Activated T-cell treated with anti-CD3 and anti-CD28 coated beads for 1 hour (primary cell): ENCODE results near the gene ADD1.

ENCODE experiments used
- DNase-seq: peaks from one replicate; pipeline ENCODE4 v3.0.0-alpha.2; 2020; ENCODE audit warnings: low read depth

The ADD1 gene

DNA sequence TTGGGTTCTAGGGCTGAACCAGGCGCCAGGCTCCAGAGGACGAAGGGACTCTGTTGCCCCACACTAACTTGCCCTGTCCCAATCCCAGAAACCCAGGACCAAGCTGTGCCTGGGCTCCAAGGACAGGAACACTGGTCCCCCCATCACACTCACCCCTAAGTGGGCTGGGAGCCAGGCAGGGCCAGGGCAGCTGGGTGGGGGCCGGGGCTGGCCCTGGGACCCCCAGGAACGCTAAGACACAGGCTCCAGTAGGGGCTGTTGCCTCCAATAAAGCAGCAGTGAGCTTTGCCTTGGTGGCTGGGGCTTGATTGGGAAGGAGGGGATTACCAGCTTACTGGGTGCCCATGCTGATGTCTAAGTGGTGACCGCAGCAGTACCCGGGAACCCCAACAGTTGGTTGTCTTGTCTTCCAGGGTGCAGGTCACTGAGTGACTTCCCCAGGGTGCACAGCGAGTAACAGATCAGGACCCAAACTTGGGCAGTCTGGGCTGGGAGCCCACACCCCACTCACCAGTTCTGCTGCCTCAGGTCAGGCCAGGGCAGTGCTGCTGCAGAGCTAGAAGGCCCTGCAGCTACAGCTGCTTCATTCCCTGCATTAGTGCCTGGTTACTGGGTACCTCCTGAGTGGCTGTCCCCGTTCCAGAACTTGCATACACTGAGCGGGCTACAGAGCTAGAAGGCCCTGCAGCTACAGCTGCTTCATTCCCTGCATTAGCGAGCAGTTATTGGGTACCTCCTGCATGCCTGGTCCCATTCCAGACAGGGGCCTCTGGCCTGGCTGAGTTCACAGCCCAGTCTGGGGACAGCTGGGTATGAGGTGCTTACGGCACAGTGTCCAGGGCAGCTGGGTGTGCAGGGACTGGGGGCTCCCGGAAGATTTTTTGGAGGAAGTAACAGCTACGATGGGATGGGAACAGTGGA is 9.4 kb upstream of the ADD1 start:
- no peak for DNase-seq

DNA sequence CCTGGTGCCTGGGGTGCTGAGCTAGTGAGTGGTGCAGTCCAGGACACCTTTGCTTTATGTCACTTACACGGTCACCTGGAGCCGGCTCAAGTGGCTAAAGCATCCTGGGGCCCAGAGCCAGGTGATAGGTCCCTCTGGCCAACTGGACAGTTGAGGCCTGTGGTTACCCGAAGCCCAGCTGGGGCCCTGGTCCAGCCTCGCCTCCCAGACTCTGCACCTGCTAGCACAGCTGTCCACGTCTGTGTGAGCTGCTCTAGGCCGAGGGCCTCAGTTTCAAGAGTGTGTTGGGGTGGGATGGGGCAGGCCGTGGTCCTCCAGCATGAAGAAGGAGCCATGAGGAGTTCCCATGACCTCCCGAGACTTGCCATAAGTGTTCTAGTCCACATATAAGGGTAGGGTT is 7.7 kb upstream of the ADD1 start:
- no peak for DNase-seq

DNA sequence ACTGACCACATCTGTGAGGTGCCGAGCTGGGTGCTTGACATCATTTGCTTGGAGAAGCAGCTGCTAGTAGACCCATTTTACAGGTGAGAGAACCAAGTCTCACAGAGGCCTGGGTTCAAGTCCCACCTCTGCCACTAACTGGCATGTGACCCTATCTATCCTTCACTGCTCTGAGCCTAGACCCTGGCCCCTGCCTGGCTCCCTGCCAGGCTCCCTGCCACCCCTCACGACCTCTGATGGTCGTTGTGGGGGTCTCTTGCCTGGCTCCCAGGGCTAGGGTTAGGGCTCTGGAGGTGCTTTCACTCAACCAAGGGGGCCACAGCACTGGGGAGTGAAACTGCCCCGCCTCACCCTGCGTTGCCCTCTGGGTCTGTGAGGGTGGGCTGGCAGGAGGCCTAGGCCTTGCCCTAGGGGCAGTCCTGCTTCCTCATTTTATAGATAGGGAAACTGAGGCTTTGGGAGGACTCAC is 7.2 kb upstream of the ADD1 start:
- no peak for DNase-seq

DNA sequence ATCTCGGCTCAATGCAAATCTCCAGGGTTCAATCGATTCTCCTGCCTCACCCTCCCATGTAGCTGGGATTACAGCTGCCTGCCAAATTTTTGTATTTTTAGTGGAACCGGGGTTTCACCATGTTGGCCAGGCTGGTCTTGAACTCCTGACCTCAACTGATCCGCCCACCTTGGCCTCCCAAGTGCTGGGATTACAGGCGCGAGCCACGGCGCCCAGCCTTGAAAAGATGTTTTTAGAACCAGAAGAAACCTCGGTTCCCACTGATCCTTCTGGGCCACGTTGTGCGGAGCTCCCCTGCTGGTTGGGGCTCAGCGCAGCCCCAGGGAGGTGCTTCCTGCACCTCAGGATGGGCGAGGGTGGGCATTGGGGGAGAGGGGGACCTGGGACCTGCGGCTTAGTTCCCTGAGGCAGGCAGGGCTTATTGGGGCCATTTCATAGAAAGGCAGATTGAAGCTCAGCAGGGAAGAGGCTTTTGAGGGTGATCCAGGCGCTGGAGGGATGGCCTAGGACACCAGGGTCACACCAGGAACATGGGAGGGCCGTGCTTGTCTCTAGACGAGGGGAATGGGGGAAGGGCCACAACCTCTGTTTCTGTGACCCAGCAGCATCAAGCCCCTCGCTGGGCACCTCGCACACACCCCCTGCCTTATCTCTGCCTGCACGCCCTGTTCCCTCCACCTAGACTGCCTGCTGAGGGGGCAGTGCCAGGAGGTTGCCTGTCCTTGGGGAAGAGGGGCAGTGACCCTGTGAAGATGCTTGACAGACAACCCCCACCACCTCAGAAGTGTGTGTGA is 6.3 kb upstream of the ADD1 start:
- DNase-seq, result no peak

DNA sequence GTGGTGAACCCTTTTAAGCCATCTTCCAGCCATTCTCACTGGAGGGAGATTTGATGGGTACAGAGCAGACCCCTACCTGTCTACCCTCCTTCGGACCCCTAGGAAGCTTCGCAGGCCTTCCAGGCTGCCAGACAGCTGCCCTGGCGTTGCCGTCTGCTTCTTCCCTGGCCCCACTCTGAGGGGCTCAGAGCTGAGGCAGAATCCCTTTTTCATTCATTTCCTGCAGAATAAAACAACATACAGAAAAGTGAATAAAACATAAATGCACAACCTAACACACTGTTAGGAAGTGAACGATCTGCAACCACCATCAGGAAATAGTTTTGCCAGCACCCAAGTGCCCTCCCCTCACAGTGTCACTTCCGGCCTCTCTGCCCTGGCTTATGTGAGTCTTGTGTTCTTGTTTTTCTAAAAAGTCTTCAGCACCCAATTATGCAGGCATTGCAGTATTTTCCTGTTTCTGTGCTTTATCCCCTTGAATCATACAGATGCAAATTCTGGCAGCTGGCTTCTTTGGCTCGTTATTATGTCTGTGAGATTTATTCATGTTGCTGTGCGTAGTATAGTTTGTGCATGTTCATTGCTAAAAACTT is 5.6 kb upstream of the ADD1 start:
- DNase-seq, result peak; percentile 52

DNA sequence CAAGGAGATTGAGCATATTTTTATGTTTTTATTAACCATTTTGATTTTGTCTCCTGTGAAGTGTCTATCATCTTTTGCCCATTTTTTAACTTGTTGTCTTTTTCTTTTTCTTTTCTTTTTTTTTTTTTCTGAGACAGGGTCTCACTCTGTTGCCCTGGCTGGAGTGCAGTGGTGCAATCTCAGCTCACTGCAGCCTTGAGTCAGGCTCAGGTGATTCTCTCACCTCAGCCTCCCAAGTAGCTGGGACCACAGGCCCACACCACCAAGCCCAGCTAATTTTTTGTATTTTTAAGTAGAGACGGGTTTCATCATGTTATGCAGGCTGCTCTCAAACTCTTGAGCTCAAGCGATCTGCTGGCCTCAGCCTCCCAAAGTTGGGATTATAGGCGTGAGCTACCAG is 4.6 kb upstream of the ADD1 start:
- no peak for DNase-seq

DNA sequence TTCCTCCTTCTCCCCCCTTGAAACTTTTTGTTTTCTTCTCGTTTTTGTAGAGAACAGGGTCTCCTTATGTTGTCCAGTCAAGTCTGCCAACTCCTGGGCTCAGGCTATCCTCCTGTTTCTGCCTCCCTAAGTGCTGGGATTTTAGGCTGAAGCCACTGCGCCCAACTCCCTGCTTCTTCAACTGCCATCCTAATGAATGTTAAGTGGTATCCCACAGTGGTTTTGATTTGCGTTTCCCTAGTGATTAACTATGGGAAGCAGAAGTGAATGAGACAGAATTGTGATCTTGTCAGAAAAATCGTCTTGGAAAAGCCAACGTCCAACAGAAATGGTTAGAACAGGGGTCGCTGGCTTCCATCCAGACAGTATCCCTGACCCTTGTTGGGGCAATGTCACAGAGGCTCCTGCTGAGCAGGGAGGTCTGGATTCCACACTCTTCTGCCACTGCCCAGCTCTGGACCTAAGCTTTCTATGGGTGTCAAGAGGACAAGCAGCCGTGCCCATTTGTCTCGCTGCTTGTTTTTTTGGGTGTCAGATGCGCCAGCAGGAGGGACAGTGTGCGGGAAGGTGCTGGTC is 869 bp upstream of the ADD1 start:
- no peak for DNase-seq

DNA sequence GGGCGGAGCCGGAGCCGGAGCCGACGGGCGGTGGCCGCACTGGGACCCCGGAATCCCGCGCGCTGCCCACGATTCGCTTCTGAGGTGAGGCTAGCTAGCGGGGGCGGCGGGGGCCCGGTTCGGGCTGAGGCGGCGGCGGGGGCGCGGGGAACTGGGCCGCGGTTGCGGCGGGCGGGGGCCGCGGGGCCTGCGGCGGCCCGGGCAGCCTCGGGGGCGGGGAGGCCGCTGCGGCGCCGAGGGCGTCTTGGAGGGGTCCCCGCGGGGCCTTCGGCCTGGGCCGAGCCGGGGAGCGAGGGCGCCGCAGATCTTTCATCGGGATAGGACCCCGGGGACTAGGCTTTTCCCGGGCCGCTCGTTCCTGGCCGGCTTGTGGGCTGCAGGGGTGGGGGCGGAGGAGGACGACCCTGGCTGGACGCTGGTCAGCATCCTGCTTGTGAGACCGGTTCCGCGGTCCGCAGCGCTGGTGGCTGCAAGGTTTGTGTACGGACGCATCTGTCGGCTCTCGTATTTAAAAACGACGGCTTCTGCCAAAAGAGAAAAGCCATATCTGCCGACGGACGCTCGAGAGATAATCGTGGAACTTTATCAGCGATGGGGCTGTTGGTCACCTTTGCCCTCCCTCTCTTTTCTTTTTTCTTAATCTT is 419 bp downstream of the ADD1 start:
- DNase-seq, result no peak

DNA sequence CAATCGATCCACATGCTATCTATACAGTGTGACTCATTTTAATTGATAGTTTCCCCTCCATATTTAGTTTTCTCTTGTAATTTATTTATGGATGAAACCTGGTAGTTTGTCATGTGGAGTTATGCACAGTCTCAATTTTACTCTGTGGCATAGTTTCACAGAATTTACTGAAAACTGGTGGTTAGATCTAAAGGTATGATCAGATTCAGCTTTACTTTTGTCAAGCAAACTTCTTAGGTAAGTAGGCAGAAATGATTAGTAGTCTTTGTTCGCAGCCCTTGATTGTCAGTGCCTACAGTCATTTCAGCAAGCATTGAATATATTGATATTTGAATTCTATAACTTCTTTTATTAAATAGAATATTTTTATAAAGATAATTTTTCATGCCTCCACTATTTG is 2.5 kb downstream of the ADD1 start:
- DNase-seq, result no peak

DNA sequence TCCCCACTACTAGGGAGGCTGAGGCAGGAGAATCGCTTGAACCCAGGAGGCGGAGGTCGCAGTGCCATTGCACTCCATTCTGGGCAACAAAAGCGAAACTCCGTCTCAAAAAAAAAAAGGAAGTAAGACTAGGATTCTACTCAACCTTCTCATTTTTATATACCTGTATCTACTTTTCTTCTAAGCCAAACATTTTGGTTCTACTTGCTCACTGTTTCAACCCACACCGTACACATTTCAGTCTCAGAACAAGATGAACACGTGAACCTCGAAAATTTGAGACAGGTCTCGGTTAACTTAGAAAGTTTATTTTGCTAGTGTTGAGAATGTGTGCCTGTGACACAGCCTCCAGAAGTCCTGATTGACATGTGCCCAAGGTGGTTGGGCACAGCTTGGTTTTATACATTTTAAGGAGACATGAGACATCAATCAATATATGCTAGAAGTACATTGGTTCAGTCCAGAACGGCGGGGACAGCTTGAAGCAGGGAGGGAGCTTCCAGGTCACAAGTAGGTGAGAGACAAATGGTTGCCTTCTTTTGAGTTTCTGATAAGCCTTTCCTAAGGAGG is 3.7 kb downstream of the ADD1 start:
- no peak for DNase-seq

DNA sequence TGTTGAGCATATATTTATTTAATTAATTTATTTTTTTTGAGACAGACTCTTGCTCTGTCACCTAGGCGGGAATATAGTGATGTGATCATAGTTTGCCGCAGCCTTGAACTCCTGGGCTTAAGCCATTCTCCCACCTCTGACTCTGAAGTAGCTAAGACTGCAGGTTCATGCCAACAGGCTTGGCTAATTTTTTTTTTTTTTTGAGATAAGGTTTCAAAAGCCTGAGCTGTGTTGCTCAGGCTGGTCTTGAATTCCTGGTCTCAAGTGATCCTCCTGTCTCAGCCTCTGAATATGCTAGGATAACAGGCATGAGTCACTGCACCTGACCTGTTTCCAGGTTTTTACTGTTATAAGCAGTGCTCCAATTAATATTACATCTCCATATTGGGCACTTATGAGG is 4.8 kb downstream of the ADD1 start:
- DNase-seq, result no peak

DNA sequence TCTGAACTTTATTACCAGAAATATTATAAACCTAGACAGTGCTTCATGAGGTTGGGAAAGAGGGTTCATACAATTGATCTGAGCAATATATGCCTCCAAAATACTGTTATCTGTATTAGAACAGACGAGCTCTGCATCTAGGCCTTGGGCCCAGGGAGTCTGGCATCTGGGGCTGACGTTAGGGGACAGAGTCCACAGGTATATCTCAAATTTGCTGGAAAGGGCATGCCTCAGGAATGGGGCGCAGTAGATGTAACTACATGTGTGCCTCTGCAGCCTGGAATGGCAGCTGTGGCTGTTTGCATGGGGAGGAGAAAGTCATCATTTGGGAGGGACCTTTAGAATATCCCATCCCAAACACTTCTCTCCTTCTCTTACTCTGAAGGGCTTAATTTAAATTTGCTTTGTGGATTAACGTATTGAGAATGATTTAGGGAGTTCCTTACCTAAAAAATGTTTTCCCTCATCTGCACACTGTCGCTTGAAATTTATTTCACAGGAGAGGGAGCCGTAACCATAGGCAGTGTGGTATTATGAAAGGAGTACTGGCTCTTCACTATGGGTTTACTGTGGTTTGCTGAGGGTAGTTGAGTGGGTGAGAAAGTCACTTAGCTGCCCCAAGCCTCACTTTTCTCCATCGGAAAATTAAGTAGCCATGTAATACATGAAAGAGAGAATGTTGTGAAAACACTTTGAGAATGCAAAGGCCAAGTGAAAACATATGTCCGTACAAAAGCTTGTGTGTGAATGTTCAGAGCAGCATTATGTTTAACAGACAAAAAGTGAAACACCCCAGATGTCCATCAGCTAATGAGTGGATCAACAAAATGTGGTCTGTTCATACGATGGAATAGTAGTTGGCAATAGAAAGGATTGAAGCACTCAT is 5.9 kb downstream of the ADD1 start:
- no peak for DNase-seq

DNA sequence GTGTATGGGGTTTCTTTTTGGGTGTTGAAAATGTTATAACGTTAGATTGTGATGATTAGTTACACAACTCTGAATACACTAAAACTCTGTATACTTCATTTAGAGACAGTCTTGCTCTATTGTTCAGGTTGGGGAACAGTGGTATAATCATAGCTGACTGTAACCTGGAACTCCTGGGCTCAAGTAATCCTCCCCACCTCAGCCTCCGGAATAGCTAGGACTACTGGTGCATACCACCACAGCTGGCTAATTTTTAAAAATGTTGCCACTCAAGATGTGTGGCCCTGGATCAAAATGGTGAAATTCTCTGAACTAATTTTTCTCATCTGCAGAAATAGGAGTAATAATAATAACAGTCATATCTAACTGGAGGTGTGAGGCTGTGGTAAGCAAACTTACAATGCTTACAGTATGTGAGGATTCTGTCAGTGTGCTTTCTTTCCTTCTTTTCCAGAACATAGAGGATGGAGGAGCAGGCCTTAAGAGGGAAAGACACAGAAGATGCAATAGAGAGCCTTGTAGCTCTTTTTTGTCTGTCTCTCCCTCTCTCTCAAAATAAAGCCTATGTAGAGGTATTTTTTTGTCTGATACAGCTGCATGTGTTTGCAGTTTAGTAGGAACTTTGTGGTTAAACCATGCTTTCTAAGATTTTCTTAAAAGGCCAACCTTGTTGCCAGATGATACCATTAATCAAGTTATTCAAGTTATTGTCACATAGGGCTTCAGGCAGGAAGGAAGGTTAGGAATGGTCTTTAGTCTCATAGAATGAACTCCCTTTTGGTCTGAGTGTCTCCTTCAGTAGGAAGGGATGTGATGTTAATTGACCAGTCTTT is 7.5 kb downstream of the ADD1 start:
- no peak for DNase-seq

DNA sequence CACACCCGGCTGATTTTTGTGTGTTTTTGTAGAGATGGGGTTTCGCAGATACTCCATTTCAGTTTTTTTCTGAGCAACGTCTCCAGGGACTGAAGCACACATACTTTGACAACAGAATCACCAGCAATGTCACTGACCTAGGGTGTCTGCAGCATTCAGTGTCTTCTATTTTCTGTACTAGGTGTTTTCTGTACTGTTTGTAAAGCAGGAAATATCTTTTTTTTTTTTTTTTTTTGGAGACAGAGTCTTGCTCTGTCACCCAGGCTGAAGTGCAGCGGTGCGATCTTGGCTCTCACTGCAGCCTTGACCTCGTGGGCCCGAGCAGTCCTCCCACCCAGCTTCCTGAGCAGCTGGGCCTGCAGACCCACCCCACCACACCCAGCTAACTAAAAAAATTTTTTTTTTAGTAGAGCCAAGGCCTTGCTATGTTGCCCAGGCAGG is 8.9 kb downstream of the ADD1 start:
- no peak for DNase-seq

DNA sequence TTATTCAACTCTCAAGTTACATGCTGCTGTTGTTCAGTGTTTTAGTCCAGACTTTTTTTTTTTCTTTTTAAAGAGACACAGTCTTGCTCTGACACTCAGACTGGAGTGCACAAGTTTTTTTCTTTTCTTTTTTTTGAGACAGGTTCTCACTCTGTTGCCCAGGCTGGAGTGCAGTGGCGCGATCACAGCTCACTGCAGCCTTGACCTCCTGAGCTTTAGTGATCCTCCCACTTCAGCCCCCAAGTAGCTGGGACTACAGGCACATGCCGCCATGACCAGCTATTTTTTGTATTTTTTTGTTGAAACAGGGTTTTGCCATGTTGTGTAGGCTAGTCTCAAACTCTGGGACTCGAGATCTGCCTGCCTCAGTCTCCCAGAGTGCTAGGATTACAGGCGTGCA is 11.9 kb downstream of the ADD1 start:
- no peak for DNase-seq

DNA sequence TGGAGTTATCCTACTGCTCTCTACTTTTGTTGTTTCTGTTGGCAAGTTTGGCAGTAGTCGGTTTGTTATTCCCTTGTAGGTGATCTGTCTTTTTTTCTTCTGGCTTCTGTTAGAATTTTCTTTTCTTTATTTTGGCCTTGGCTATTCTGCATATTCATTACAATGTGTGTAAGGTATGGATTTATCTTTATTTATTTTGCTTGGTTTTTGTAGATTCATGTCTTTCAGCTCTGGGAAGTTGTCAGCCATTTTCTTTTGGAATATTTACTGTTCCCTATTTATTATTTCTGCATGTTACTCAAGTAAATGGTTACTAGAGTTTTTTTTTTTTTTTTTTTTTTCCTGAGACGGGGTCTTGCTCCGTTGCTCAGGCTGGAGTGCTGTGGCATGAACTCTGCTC is 12.6 kb downstream of the ADD1 start:
- no peak for DNase-seq

DNA sequence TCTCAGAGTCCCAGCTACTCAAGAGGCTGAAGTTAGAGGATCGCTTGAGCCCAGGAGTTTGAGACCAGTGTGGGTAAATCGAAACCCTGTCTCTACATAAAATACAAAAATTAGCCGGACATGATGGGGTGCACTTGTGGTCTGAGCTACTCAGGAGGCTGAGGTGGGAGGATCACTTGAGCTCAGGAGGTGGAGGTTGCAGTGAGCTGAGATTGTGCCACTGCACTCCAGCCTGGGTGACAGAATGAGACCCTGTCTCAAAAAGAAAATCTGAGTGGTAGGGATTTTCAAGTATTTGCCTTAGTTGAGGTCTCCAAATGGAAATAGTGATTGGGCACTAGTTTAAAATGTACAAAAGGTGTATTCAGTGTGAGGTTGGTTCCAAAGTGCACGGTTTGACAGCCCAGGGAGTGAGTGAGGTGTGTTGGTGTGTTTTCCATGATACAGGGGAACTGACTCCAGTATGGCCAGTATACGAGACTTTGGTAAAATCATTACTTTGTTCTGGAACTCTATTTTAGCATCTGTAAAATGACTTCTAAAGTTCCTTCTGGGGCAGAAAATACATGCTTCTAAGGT is 13.8 kb downstream of the ADD1 start:
- DNase-seq, result no peak

DNA sequence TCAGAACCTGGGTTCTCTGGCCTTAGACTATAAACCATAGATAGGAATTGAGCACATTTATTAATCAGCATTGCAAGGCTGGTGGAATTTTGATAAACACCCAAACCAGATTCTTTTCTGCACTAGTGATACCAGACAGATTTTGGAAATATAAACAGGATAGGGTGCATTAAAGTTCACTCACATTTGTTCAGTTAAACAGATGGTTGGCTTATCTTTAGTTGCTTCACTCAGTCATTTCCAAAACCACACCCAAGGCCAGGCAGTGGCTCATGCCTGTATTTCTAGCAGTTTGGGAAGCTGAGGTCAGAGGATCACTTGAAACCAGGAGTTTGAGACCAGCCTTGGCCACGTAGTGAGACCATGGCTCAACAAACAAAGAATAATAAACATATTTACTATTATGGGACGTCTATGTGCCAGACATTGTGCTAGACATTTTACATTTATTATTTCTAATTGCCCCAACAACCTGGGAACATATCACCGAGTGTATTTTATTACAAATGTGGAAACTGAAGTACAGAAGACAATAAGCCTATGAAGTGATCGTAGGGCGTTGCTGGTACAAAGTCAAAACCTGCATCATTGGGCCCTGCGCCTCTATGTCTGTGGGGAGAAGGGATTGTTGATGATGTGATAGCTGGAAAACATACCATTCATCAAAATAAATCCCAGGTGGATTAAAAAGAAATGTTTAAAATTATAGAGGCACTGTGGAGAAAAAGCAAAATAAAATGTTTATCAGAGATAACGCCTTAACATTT is 15.0 kb downstream of the ADD1 start:
- no peak for DNase-seq
